ENCODE data around the gene CEP85L.
"Not testable (repeated sequence)": the region's sequence is repeated elsewhere in the genome, so short reads cannot be mapped to it uniquely, and the experiment has no call there.

The CEP85L gene

DNA sequence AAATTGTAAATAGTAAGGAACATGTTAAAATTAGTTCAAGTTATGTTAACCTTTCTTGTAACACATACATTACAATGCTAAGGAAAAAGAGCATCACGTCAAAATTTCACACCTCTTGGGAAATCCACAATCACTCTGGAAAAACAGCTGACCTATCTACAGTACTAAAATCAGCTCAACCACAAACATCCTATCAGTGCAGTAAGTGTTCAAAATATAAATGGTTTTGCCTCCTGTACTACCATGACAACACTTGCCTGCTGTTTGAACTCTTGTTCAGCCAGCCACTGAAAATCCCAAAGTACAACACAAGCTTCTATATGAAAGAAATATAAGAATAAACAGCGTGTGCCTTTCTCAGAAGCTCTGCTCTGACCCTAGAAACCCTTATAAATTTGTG, 186.8 kb downstream of the CEP85L start:
- Histone ChIP-seq H3K36me3 (ENCODE audit: control insufficient read depth, insufficient read depth, low read length) (no peaks in the 10 kb centered on the region; the same call in 1 of the 2 replicates), H3K27me3 (replicated peaks; ENCODE audit: control insufficient read depth, insufficient read depth, low read length) (no peaks in the 10 kb centered on the region), H3K4me3 (replicated peaks; ENCODE audit: low read depth, low read length) (no peak overlapping the region)
- no peak for DNase-seq (ENCODE audit: extremely low read depth, insufficient read length)
- TF ChIP-seq, protein P1, sequence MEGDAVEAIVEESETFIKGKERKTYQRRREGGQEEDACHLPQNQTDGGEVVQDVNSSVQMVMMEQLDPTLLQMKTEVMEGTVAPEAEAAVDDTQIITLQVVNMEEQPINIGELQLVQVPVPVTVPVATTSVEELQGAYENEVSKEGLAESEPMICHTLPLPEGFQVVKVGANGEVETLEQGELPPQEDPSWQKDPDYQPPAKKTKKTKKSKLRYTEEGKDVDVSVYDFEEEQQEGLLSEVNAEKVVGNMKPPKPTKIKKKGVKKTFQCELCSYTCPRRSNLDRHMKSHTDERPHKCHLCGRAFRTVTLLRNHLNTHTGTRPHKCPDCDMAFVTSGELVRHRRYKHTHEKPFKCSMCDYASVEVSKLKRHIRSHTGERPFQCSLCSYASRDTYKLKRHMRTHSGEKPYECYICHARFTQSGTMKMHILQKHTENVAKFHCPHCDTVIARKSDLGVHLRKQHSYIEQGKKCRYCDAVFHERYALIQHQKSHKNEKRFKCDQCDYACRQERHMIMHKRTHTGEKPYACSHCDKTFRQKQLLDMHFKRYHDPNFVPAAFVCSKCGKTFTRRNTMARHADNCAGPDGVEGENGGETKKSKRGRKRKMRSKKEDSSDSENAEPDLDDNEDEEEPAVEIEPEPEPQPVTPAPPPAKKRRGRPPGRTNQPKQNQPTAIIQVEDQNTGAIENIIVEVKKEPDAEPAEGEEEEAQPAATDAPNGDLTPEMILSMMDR (IDR thresholded peaks at IDR 0.05; ENCODE audit: insufficient read depth, low read length, poor library complexity, severe bottlenecking) = no peak

DNA sequence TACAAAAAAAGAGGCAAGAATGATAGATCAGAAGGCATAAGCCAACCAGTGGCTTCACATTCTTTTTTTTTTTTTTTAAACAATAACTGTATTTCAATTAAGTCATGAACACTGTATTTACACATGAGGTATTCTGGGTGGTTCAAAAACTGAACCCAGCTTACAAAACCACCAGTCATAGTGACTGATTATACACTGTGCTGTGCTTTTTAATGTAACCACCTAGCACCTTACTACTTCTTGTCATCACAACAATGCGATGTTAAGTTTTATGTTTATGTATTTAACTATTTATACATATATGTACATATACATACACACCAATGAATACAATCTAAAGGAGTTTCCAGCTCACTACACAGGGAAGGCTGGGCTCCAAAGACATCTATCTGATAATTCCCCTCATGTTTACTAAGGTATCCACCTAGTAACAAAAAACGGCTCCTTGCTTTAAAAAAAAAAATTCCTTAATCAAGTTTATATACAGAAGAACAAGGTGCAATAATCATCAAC, 190.4 kb downstream of the CEP85L start:
- TF ChIP-seq, protein P1 (IDR thresholded peaks at IDR 0.05; ENCODE audit: insufficient read depth, low read length, poor library complexity, severe bottlenecking) = no peak
- no peak for DNase-seq (ENCODE audit: extremely low read depth, insufficient read length)
- H3K4me3 ChIP-seq (replicated peaks; ENCODE audit: low read depth, low read length) = no peak overlapping the region
- no peaks in the 10 kb centered on the region; the same call in 1 of the 2 replicates for H3K36me3 ChIP-seq (ENCODE audit: control insufficient read depth, insufficient read depth, low read length)
- no peaks in the 10 kb centered on the region for H3K27me3 ChIP-seq (replicated peaks; ENCODE audit: control insufficient read depth, insufficient read depth, low read length)

DNA sequence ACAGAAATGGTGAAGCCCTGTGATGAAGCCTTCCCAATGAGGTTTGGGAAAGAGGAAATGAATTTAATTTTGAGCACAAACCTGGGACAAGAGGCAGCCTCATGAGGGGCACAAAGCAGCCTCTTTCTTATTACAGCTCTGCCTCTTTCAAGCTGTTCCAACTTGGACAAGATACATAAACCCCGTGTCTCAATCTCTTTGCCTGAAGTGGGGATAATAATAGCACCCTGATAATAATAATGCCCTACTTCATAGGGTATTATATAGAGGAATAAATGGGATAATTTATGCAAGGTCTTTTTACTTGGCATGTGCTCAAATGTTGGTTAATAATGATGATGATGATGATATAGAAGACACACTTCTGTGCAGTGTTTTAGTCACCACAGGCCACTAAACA, 194.4 kb downstream of the CEP85L start:
- no peak for DNase-seq (ENCODE audit: extremely low read depth, insufficient read length)
- TF ChIP-seq, protein P1 (IDR thresholded peaks at IDR 0.05; ENCODE audit: insufficient read depth, low read length, poor library complexity, severe bottlenecking) = no peak
- Histone ChIP-seq H3K27me3 (replicated peaks; ENCODE audit: control insufficient read depth, insufficient read depth, low read length) (no peaks in the 10 kb centered on the region), H3K36me3 (ENCODE audit: control insufficient read depth, insufficient read depth, low read length) (no peaks in the 10 kb centered on the region), H3K4me3 (replicated peaks; ENCODE audit: low read depth, low read length) (no peak overlapping the region)

DNA sequence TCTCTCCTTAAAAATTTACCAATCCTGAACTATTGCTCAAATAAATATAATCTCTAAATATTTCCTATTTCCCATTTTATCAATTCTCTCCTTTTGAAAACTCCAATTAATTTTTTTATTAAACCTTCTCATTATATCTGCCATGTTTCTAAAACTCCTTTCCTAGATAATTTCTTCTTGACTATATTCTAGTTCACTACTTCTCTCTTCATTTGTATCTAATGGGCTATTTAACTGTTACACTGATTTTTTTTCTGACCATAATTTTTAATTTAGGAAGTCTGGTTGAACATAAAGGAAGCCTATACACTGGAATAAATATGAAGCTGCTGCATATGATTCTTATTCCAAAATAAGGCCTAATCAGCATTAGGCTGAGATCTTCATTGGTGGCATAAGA, 199.6 kb downstream of the CEP85L start:
- DNase-seq (ENCODE audit: extremely low read depth, insufficient read length) = no peak
- no peak overlapping the region for H3K4me3 ChIP-seq (replicated peaks; ENCODE audit: low read depth, low read length)
- no peaks in the 10 kb centered on the region for H3K36me3 ChIP-seq (ENCODE audit: control insufficient read depth, insufficient read depth, low read length)
- TF ChIP-seq, protein P1 (IDR thresholded peaks at IDR 0.05; ENCODE audit: insufficient read depth, low read length, poor library complexity, severe bottlenecking) = no peak
- H3K27me3 ChIP-seq (replicated peaks; ENCODE audit: control insufficient read depth, insufficient read depth, low read length) = no peaks in the 10 kb centered on the region

DNA sequence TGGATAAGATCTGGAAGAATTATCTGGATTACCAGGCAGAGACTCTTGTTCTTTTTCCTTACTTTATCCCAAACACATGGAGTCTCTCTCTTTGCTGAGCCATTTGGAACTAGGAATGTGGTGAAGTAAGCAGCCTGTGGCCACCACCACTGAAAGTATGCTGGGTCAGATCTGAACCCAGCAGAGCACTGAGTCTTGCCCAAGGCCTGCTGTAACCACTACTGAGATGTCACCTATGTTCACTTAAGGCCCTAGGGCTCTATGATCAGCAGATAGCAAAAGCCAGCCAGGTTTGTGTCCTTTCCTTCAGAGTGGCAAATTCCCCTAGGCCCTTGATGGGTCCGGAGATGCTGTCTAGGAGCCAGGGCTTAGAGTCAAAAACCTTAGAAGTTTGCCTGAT, 206.6 kb downstream of the CEP85L start:
- TF ChIP-seq, protein P1 (IDR thresholded peaks at IDR 0.05; ENCODE audit: insufficient read depth, low read length, poor library complexity, severe bottlenecking) = no peak
- no peak for DNase-seq (ENCODE audit: extremely low read depth, insufficient read length)
- no peaks in the 10 kb centered on the region for H3K36me3 ChIP-seq (ENCODE audit: control insufficient read depth, insufficient read depth, low read length)
- no peak overlapping the region for H3K4me3 ChIP-seq (replicated peaks; ENCODE audit: low read depth, low read length)
- no peaks in the 10 kb centered on the region for H3K27me3 ChIP-seq (replicated peaks; ENCODE audit: control insufficient read depth, insufficient read depth, low read length)

DNA sequence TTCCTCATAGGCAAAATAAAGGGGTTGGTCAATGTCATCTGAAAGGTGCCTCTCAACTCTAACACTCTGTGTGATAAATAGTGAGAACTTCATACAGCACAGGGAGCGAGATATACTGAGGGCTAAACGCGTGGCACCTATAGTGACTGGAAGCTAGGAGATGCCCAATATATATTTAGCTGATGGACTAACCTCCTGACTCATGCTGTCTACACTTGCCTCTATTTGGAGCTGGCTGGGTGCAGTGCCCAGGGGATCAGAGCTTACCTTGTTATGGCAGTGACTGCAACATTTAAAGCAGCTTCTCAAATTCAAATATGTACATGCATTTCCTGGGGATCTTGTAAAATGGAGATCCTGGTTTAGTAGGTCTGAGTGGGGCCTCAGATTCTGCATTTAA, 214.9 kb downstream of the CEP85L start:
- no peak for DNase-seq (ENCODE audit: extremely low read depth, insufficient read length)
- no peaks in the 10 kb centered on the region for H3K36me3 ChIP-seq (ENCODE audit: control insufficient read depth, insufficient read depth, low read length)
- no peaks in the 10 kb centered on the region for H3K27me3 ChIP-seq (replicated peaks; ENCODE audit: control insufficient read depth, insufficient read depth, low read length)
- TF ChIP-seq, protein P1 (IDR thresholded peaks at IDR 0.05; ENCODE audit: insufficient read depth, low read length, poor library complexity, severe bottlenecking) = no peak
- H3K4me3 ChIP-seq (replicated peaks; ENCODE audit: low read depth, low read length) = no peak overlapping the region

DNA sequence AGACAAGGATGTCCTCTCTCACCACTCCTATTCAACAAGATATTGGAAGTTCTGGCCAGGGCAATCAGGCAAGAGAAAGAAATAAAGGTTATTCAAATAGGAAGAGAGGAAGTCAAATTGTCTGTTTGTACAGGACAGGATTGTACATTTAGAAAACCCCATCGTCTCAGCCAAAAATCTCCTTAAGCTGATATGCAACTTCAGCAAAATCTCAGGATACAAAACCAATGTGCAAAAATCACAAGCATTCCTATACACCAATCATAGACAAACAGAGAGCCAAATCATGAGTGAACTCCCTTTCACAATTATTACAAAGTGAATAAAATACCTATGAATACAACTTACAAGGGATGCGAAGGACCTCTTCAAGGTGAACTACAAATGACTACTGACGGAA, 217.2 kb downstream of the CEP85L start:
- not testable (repeated sequence) for H3K4me3 ChIP-seq (replicated peaks; ENCODE audit: low read depth, low read length); DNase-seq (ENCODE audit: extremely low read depth, insufficient read length); H3K27me3 ChIP-seq (replicated peaks; ENCODE audit: control insufficient read depth, insufficient read depth, low read length); H3K36me3 ChIP-seq (ENCODE audit: control insufficient read depth, insufficient read depth, low read length)

DNA sequence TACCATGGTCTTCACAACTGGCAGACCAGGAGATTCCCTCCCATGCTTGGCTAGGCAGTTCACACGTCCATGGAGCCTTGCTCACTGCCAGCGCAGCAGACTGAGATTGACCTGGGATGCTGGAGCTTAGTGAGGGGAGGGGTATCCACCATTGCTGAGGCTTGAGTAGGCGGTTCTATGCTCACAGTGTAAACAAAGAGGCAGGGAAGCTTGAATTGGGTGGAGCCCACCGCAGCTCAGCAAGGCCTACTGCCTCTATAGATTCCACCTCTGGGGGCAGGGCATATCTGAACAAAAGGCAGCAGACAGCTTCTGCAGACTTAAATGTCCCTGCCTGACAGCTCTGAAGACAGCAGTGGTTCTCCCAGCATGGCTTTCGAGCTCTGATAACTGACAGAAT, 230.1 kb downstream of the CEP85L start:
- not testable (repeated sequence) for DNase-seq (ENCODE audit: extremely low read depth, insufficient read length); H3K27me3 ChIP-seq (replicated peaks; ENCODE audit: control insufficient read depth, insufficient read depth, low read length); H3K36me3 ChIP-seq (ENCODE audit: control insufficient read depth, insufficient read depth, low read length); H3K4me3 ChIP-seq (replicated peaks; ENCODE audit: low read depth, low read length)
